GM12878 (cell line): ENCODE measurements around the gene EXOC5. TPM values are rescaled to one million over a fixed set of nuclear protein-coding genes. Genes with fewer than 3 reads are reported as not detected.

Experiments used
- ATAC-seq: fragments of 200-7000 bp; cut with Tn5 transposase; 3 replicates; pipeline ENCODE4 v1.9.1; 2020; ENCODE audit warnings: mild to moderate bottlenecking, moderate library complexity
- BruUV-seq: library from RNA; stranded (reverse); fragments of 400-500 nt; replicated peaks from 2 replicates; lab custom pipeline; 2021; lab: Mats Ljungman, UMichigan
- CTCF ChIA-PET: fragments of 300-600 bp; sonication (Branson Sonifier 250); formaldehyde crosslinking; extraction: SDS; loops from one replicate; lab custom pipeline; 2021; ENCODE audit warnings: inconsistent platforms; lab: Yijun Ruan, JAX
- POLR2A ChIA-PET: fragments of 350-600 bp; formaldehyde crosslinking; extraction: SDS; loops from one replicate; lab custom pipeline; 2021; ENCODE audit warnings: inconsistent platforms; lab: Charles Lee
- RAD21 ChIA-PET: fragments of 300-600 bp; sonication (Branson Sonifier 250); formaldehyde crosslinking; loops from one replicate; lab custom pipeline; 2023; ENCODE audit warnings: antibody characterized with exemption; ENCODE audit not compliant: unreplicated experiment; lab: Charles Lee
- SMC1A ChIA-PET: fragments of 300-600 bp; sonication (Branson Sonifier 250); formaldehyde crosslinking; loops from one replicate; lab custom pipeline; 2023; ENCODE audit not compliant: unreplicated experiment, uncharacterized antibody; lab: Charles Lee
- DNase-seq: peaks from one replicate; pipeline ENCODE4 v3.0.0-alpha.2; 2011; ENCODE audit warnings: low read depth, low spot score
- FAIRE-seq: peaks from 3 replicates; lab custom pipeline; 2011; peaks lifted over from hg19 to GRCh38; lab: Jason Lieb, UNC
- H2AFZ ChIP-seq: 2 replicates; pipeline ENCODE4 v1.6.0; 2011; ENCODE audit warnings: low read depth, low read length, control low read depth; ENCODE audit not compliant: control insufficient read depth
- H3K27ac ChIP-seq: 2 replicates; pipeline ENCODE4 v1.5.1; 2011; ENCODE audit warnings: control low read depth; ENCODE audit not compliant: control insufficient read depth, insufficient read depth
- H3K27me3 ChIP-seq, 2 experiments: replicated peaks in 1 of 2; 2 replicates each; pipeline versions ENCODE4 v1.6.0 to v1.6.1; 2011; ENCODE audit warnings: low read length in 1 of 2; ENCODE audit not compliant: control insufficient read depth in 2 of 2, insufficient read depth in 2 of 2
- H3K36me3 ChIP-seq, 2 experiments: 2 replicates each; pipeline ENCODE4 v1.5.1; 2011; ENCODE audit warnings: low read length in 1 of 2; ENCODE audit not compliant: control insufficient read depth in 2 of 2, insufficient read depth in 2 of 2
- H3K4me1 ChIP-seq: 2 replicates; pipeline ENCODE4 v1.6.1; 2011; ENCODE audit warnings: mild to moderate bottlenecking, low read length, moderate library complexity, mixed read lengths; ENCODE audit not compliant: control insufficient read depth, insufficient read depth
- H3K4me2 ChIP-seq: 2 replicates; pipeline ENCODE4 v1.6.0; 2011; ENCODE audit warnings: control low read depth; ENCODE audit not compliant: control insufficient read depth, insufficient read depth
- H3K4me3 ChIP-seq: fragments of 200-600 bp; sonication (generic); 2 replicates; pipeline ENCODE4 v1.5.1; 2016
- H3K79me2 ChIP-seq: 2 replicates; pipeline ENCODE4 v1.6.0; 2011; ENCODE audit warnings: low read length; ENCODE audit not compliant: control insufficient read depth, insufficient read depth
- H3K9ac ChIP-seq: 2 replicates; pipeline ENCODE4 v1.8.0; 2011; ENCODE audit warnings: low read length, control low read depth, mixed read lengths; ENCODE audit not compliant: control insufficient read depth, insufficient read depth
- H3K9me3 ChIP-seq: replicated peaks from 3 replicates; pipeline ENCODE4 v1.5.1; 2011; ENCODE audit warnings: mild to moderate bottlenecking, low read length; ENCODE audit not compliant: control insufficient read depth, insufficient read depth
- H4K20me1 ChIP-seq: 2 replicates; pipeline ENCODE4 v1.6.0; 2011; ENCODE audit not compliant: control insufficient read depth, insufficient read depth
- ESRRA ChIP-seq: IDR thresholded peaks from 2 replicates; pipeline ENCODE4 v1.6.1; 2012; ENCODE audit warnings: mild to moderate bottlenecking, low read length, improper control_type of control experiment
- IKZF1 ChIP-seq: fragments of 450-650 bp; conservative IDR thresholded peaks from 2 replicates; pipeline ENCODE4 v1.6.1; 2017; ENCODE audit warnings: antibody characterized with exemption, mild to moderate bottlenecking
- IKZF2 ChIP-seq, 2 experiments: fragments of 450-650 bp; IDR thresholded peaks; 2 replicates each; pipeline ENCODE4 v1.6.1; 2017; ENCODE audit warnings: mild to moderate bottlenecking in 2 of 2, moderate library complexity in 2 of 2
- JUNB ChIP-seq: IDR thresholded peaks from 2 replicates; pipeline ENCODE4 v1.6.1; 2016; ENCODE audit warnings: antibody characterized with exemption, mild to moderate bottlenecking
- NFYB ChIP-seq: IDR thresholded peaks from 2 replicates; pipeline ENCODE4 v1.6.1; 2011; ENCODE audit warnings: low read depth, mild to moderate bottlenecking, low read length, improper control_type of control experiment, moderate library complexity; ENCODE audit not compliant: insufficient read depth
- PKNOX1 ChIP-seq: fragments of 450-650 bp; IDR thresholded peaks from 2 replicates; pipeline ENCODE4 v1.6.1; 2016; ENCODE audit warnings: mild to moderate bottlenecking
- WGBS: methylation state at CpG from one replicate; pipeline ENCODE4 v1.1.6; 2016; ENCODE audit warnings: low lambda C conversion rate; ENCODE audit not compliant: insufficient replicate concordance, insufficient coverage; ENCODE audit errors: missing lambda C conversion rate; 5-methylcytosine and 5-hydroxymethylcytosine counted together
- in situ Hi-C: fragments of 300-500 bp; cut with MboI; formaldehyde crosslinking; loops from 9 replicates; pipeline ENCODE4 v1.14.3; 2018; ENCODE audit warnings: mixed read lengths
- intact Hi-C: fragments of 100-400 bp; cut with micrococcal nuclease; formaldehyde crosslinking; loops from one replicate; pipeline ENCODE4 v1.14.2; 2022; ENCODE audit not compliant: unreplicated experiment
- polyA plus RNA-seq, 11 experiments: library from polyadenylated mRNA; depleted of rRNA in 4 of 11; unstranded in 6 of 11; stranded (reverse) in 5 of 11; fragments of >200 nt; fragmentation: Nextera tagmentation in 4 of 11; fragmentation: Illumina TruSeq in 1 of 11; extraction: Ambion mirVana in 4 of 11; extraction: Trizol in 1 of 11; gene quantifications; 1 replicate in 1 of 11; 2 replicates in 10 of 11; pipeline versions ENCODE4 v1.2.1 to v1.2.3, GENCODE V29; 2011 to 2016; ENCODE audit warnings: inconsistent platforms in 2 of 11, missing spikeins in 2 of 11, low read depth in 1 of 11
- total RNA-seq, 4 experiments: library from RNA; depleted of rRNA in 3 of 4; stranded (reverse); fragments of >200 nt in 3 of 4; fragmentation: Illumina TruSeq in 1 of 4; extraction: Trizol in 1 of 4; gene quantifications; 2 replicates each; pipeline versions ENCODE4 v1.2.1 to v1.2.3, GENCODE V29; 2013 to 2021

The EXOC5 gene
- total and polyA plus RNA-seq, 10 of the 15 experiments (the other 5 are each of a cell fraction or from before 2014, with no cell fraction given): 10.3 to 101 (median 43.6) TPM

- in situ Hi-C loops: no loop called here
- WGBS: 100% methylated on average over 1 of the region's 1 CpG
- BruUV-seq: no TSS peak
Measured at GRCh38 chr14:57273236-57273635, 4.5 kb upstream of the EXOC5 start.

GRCh38 chr14:57266065-57266464 is 2.6 kb downstream of the EXOC5 start:
- peak overlapping the region; percentile 48; the same call in 1 of the 2 replicates for H3K27ac ChIP-seq
- 0 out of 2 replicates have a peak overlapping the region, but pooled peaks have one; percentile 48 for H3K4me3 ChIP-seq
- DNase-seq: no peak
- no peaks in the 10 kb centered on the region for H3K9me3 ChIP-seq
- WGBS: 52% methylated on average over 2 of the region's 2 CpGs
- 0 out of 2 replicates have a peak, but pooled peaks cover 4% of the 10 kb centered on the region for H3K4me1 ChIP-seq
- POLR2A ChIA-PET: no interaction called here
- SMC1A ChIA-PET: interaction anchor here (0.7 to 0.9 kb wide), 2 partner anchors 46 to 111 kb away, joined by 3 read pairs; no protein-coding TSS in a partner anchor
- H3K36me3 ChIP-seq: no peaks in the 10 kb centered on the region
- H4K20me1 ChIP-seq: peaks cover 2% of the 10 kb centered on the region; the same call in 1 of the 2 replicates
- in situ Hi-C loops (no loop called here), intact Hi-C loops (loop anchor here (5.0 kb wide), 1 partner anchor 126 kb away; the partner anchor contains the start of gene NAA30)
- H3K9ac ChIP-seq: no peak overlapping the region
- no peak for FAIRE-seq
- TF ChIP-seq IKZF1 (0 out of 2 replicates have a peak, but pooled peaks have one; percentile 27), IKZF2 (IDR thresholded peaks at IDR 0.05) (0 out of 4 replicates have a peak, but pooled peaks of 1 of the 2 experiments have one; percentile 22), JUNB (no peak)
- CTCF ChIA-PET: interaction anchor here (1.0 kb wide), 1 partner anchor 12 kb away, joined by 3 read pairs; no protein-coding TSS in a partner anchor
- peak overlapping the region; percentile 44 for H3K4me2 ChIP-seq
- no peaks in the 10 kb centered on the region for H3K27me3 ChIP-seq
- no TSS peak for BruUV-seq
- no peak for ATAC-seq
- peaks cover 87% of the 10 kb centered on the region for H3K79me2 ChIP-seq
- RAD21 ChIA-PET: no interaction called here
- no peak overlapping the region for H2AFZ ChIP-seq

More at GRCh38 chr14:57273236-57273635, 4.5 kb upstream of the EXOC5 start:
- Histone ChIP-seq H3K27me3 (no peaks in the 10 kb centered on the region), H4K20me1 (no peaks in the 10 kb centered on the region), H3K9ac (no peak overlapping the region), H3K27ac (no peak overlapping the region), H3K9me3 (peaks cover 2% of the 10 kb centered on the region; the same call in 1 of the 3 replicates), H3K4me1 (peaks cover 8% of the 10 kb centered on the region; the same call in 1 of the 2 replicates), H2AFZ (no peak overlapping the region), H3K79me2 (peaks cover 65% of the 10 kb centered on the region), H3K36me3 (peaks cover 0 to 14% of the 10 kb centered on the region in 2 experiments; a peak in 2 of 4 replicates), H3K4me3 (no peak overlapping the region), H3K4me2 (no peak overlapping the region)
- POLR2A ChIA-PET: no interaction called here
- RAD21 ChIA-PET: no interaction called here
- SMC1A ChIA-PET: no interaction called here
- ATAC-seq (no peak), FAIRE-seq (no peak), DNase-seq (no peak)
- TF ChIP-seq ESRRA: no peak
- no peak for TF ChIP-seq NFYB
- no peak for TF ChIP-seq PKNOX1
- CTCF ChIA-PET: interaction anchor here (2.6 kb wide), 1 partner anchor 21 kb away, joined by 6 read pairs; no protein-coding TSS in a partner anchor
- intact Hi-C loops: no loop called here
